H1 (cell line): ENCODE measurements around the gene SLC35D2. TPM values are rescaled to one million over a fixed set of nuclear protein-coding genes. Genes with fewer than 3 reads are reported as not detected.

Experiments used
- CTCF ChIA-PET: fragments of 300-600 bp; sonication (Branson Sonifier 250); formaldehyde crosslinking; loops from one replicate; lab custom pipeline; 2021; ENCODE audit not compliant: partially characterized antibody; lab: Charles Lee
- POLR2A ChIA-PET: fragments of 300-600 bp; sonication (Branson Sonifier 250); formaldehyde crosslinking; loops from one replicate; lab custom pipeline; 2021; ENCODE audit warnings: inconsistent platforms; ENCODE audit not compliant: partially characterized antibody; lab: Charles Lee
- DNase-seq, 2 experiments: peaks; one replicate each; pipeline versions ENCODE4 v3.0.0 to v3.0.0-alpha.2; 2010 to 2022; ENCODE audit warnings: low spot score in 2 of 2, low read depth in 1 of 2, mixed read lengths in 1 of 2
- FAIRE-seq: peaks from 2 replicates; lab custom pipeline; 2011; peaks lifted over from hg19 to GRCh38; lab: Jason Lieb, UNC
- H2AFZ ChIP-seq: 2 replicates; pipeline ENCODE4 v1.8.1; 2012; ENCODE audit warnings: low read length, inconsistent platforms
- H2AK5ac ChIP-seq: 2 replicates; pipeline ENCODE4 v1.6.1; 2013; ENCODE audit warnings: low read depth, low read length
- H2BK120ac ChIP-seq: replicated peaks from 2 replicates; pipeline ENCODE3; 2013; ENCODE audit warnings: low read depth, low read length, inconsistent platforms
- H2BK12ac ChIP-seq: 2 replicates; pipeline ENCODE4 v1.6.1; 2013; ENCODE audit warnings: low read depth, low read length
- H2BK15ac ChIP-seq: 2 replicates; pipeline ENCODE4 v1.6.1; 2013; ENCODE audit warnings: low read length
- H2BK20ac ChIP-seq: 2 replicates; pipeline ENCODE4 v1.6.1; 2013; ENCODE audit warnings: low read length
- H2BK5ac ChIP-seq: 2 replicates; pipeline ENCODE4 v1.6.1; 2013; ENCODE audit warnings: low read depth, low read length
- H3K14ac ChIP-seq: 2 replicates; pipeline ENCODE4 v1.6.1; 2013; ENCODE audit warnings: inconsistent platforms; ENCODE audit not compliant: insufficient read length
- H3K18ac ChIP-seq: 2 replicates; pipeline ENCODE4 v1.6.1; 2013; ENCODE audit warnings: low read length; ENCODE audit errors: extremely low read depth
- H3K23ac ChIP-seq: 2 replicates; pipeline ENCODE4 v1.6.1; 2013; ENCODE audit warnings: inconsistent platforms; ENCODE audit not compliant: insufficient read length
- H3K23me2 ChIP-seq: 2 replicates; pipeline ENCODE4 v1.6.1; 2013; ENCODE audit warnings: low read depth, low read length
- H3K27ac ChIP-seq: 2 replicates; pipeline ENCODE4 v1.6.1; 2011; ENCODE audit warnings: low read depth, low read length, inconsistent platforms
- H3K27me3 ChIP-seq, 4 experiments: replicated peaks in 1 of 4; 1 replicate in 1 of 4; 2 replicates in 3 of 4; pipeline versions ENCODE4 v1.6.1 to v1.8.1; 2011 to 2013; ENCODE audit warnings: low read length in 3 of 4, mild to moderate bottlenecking in 3 of 4, inconsistent platforms in 2 of 4, mixed read lengths in 2 of 4, moderate library complexity in 1 of 4; ENCODE audit not compliant: control insufficient read depth in 3 of 4, insufficient read depth in 3 of 4; ENCODE audit errors: extremely low read depth in 1 of 4
- H3K36me3 ChIP-seq, 4 experiments: 2 replicates each; pipeline versions ENCODE4 v1.6.1 to v1.8.1; 2011 to 2013; ENCODE audit warnings: mild to moderate bottlenecking in 4 of 4, low read length in 3 of 4, moderate library complexity in 2 of 4, control low read depth in 1 of 4, inconsistent platforms in 1 of 4; ENCODE audit not compliant: insufficient read depth in 4 of 4, control insufficient read depth in 2 of 4
- H3K4ac ChIP-seq: replicated peaks from 2 replicates; pipeline ENCODE3; 2013; ENCODE audit warnings: low read length, low read depth, mixed read lengths, inconsistent platforms; ENCODE audit not compliant: insufficient read length
- H3K4me1 ChIP-seq, 4 experiments: replicated peaks in 1 of 4; 1 replicate in 1 of 4; 2 replicates in 3 of 4; pipeline versions ENCODE4 v1.6.1 to v1.8.1; 2011 to 2013; ENCODE audit warnings: low read length in 3 of 4, inconsistent platforms in 2 of 4, mixed read lengths in 1 of 4; ENCODE audit not compliant: insufficient read depth in 4 of 4, control insufficient read depth in 3 of 4
- H3K4me2 ChIP-seq, 2 experiments: 2 replicates each; pipeline versions ENCODE4 v1.6.1 to v1.8.1; 2011 to 2013; ENCODE audit warnings: low read depth in 2 of 2, low read length in 2 of 2, control low read depth in 1 of 2, inconsistent platforms in 1 of 2, mild to moderate bottlenecking in 1 of 2; ENCODE audit not compliant: insufficient read depth in 1 of 2
- H3K4me3 ChIP-seq, 4 experiments: fragments of 200-600, 300-600 bp in 1 of 4; sonication (generic), shearing (Covaris generic), sonication (Bioruptor Twin) in 1 of 4; 2 replicates each; pipeline versions ENCODE4 v1.5.1 to v1.8.1; 2011 to 2016; ENCODE audit warnings: low read length in 4 of 4, low read depth in 3 of 4, control low read depth in 2 of 4, inconsistent platforms in 2 of 4, mild to moderate bottlenecking in 2 of 4, mixed read lengths in 1 of 4, moderate library complexity in 1 of 4; ENCODE audit not compliant: insufficient read depth in 2 of 4; ENCODE audit errors: extremely low read depth in 1 of 4
- H3K56ac ChIP-seq: replicated peaks from 2 replicates; pipeline ENCODE3; 2013; ENCODE audit warnings: low read depth, mild to moderate bottlenecking, mixed read lengths, low read length, inconsistent platforms; ENCODE audit not compliant: insufficient read length
- H3K79me1 ChIP-seq: 2 replicates; pipeline ENCODE4 v1.6.1; 2013; ENCODE audit warnings: low read depth, low read length, control low read depth
- H3K79me2 ChIP-seq, 2 experiments: 2 replicates each; pipeline versions ENCODE4 v1.6.1 to v1.8.1; 2012 to 2013; ENCODE audit warnings: low read length in 2 of 2, mild to moderate bottlenecking in 2 of 2, inconsistent platforms in 1 of 2; ENCODE audit not compliant: insufficient read depth in 2 of 2, control insufficient read depth in 1 of 2
- H3K9ac ChIP-seq, 4 experiments: replicated peaks in 1 of 4; 1 replicate in 1 of 4; 2 replicates in 3 of 4; pipeline versions ENCODE4 v1.6.1 to v1.8.1; 2011 to 2013; ENCODE audit warnings: low read depth in 3 of 4, low read length in 3 of 4, control low read depth in 2 of 4, mild to moderate bottlenecking in 2 of 4, moderate library complexity in 2 of 4, inconsistent platforms in 1 of 4; ENCODE audit errors: extremely low read depth in 1 of 4
- H3K9me3 ChIP-seq, 2 experiments: 2 replicates each; pipeline versions ENCODE4 v1.6.1 to v1.8.1; 2012 to 2013; ENCODE audit warnings: mild to moderate bottlenecking in 2 of 2, moderate library complexity in 2 of 2, control low read depth in 1 of 2, inconsistent platforms in 1 of 2, low read depth in 1 of 2, low read length in 1 of 2, mixed read lengths in 1 of 2; ENCODE audit not compliant: insufficient read depth in 2 of 2
- H4K20me1 ChIP-seq, 2 experiments: replicated peaks in 1 of 2; 2 replicates each; pipeline versions ENCODE3 to v1.8.1; 2011 to 2013; ENCODE audit warnings: inconsistent platforms in 2 of 2, low read length in 2 of 2, mild to moderate bottlenecking in 1 of 2; ENCODE audit not compliant: insufficient read depth in 2 of 2, control insufficient read depth in 1 of 2
- H4K5ac ChIP-seq: 2 replicates; pipeline ENCODE4 v1.6.1; 2013; ENCODE audit warnings: low read length, low read depth, mixed read lengths, inconsistent platforms; ENCODE audit not compliant: insufficient read length
- H4K8ac ChIP-seq: 2 replicates; pipeline ENCODE4 v1.8.0; 2013; ENCODE audit warnings: mild to moderate bottlenecking, moderate library complexity, low read length, inconsistent platforms; ENCODE audit not compliant: insufficient read depth; ENCODE audit errors: extremely low read depth
- H4K91ac ChIP-seq: replicated peaks from 2 replicates; pipeline ENCODE3; 2013; ENCODE audit warnings: low read length, mixed read lengths, inconsistent platforms; ENCODE audit not compliant: insufficient read length
- POU5F1 ChIP-seq: IDR thresholded peaks from 2 replicates; pipeline ENCODE4 v1.6.1; 2011; ENCODE audit warnings: low read depth, mild to moderate bottlenecking, low read length, moderate library complexity
- USF2 ChIP-seq: IDR thresholded peaks from 2 replicates; pipeline ENCODE4 v1.6.1; 2011; ENCODE audit warnings: low read length, improper control_type of control experiment
- polyA plus RNA-seq, 7 experiments: library from polyadenylated mRNA; depleted of rRNA in 3 of 7; stranded (reverse) in 5 of 7; unstranded in 2 of 7; fragments of >200 nt in 5 of 7; fragments of 200-250 nt in 2 of 7; gene quantifications; 1 replicate in 5 of 7; 2 replicates in 1 of 7; 4 replicates in 1 of 7; pipeline versions ENCODE4 v1.2.1 to v1.2.3, GENCODE V29; 2011 to 2013; ENCODE audit warnings: missing spikeins in 2 of 7, mixed read lengths in 2 of 7
- total RNA-seq: library from RNA; stranded (reverse); fragmentation: NEBNext Ultra II Directional; extraction: Animal tissue kit (Norgen Biotek cat#: 25700); gene quantifications from 2 replicates; pipeline ENCODE4 v1.2.1, GENCODE V29; 2021

The SLC35D2 gene
- total and polyA plus RNA-seq, 2 of the 8 experiments (the other 6 are each of a cell fraction or from before 2014, with no cell fraction given): 9.6 to 11.5 TPM

GRCh38 chr9:96323169-96323568, 60.3 kb downstream of the SLC35D2 start:
- FAIRE-seq: no peak
- H3K79me1 ChIP-seq: no peaks in the 10 kb centered on the region
- H3K14ac ChIP-seq: no peak overlapping the region
- H4K91ac ChIP-seq: no peak overlapping the region
- no peak overlapping the region for H3K4me2 ChIP-seq
- no peak overlapping the region for H4K8ac ChIP-seq
- CTCF ChIA-PET: interaction anchor here (0.5 to 1.0 kb wide), 3 partner anchors 14 to 19 kb away, joined by 3 to 4 read pairs (median 3); no protein-coding TSS in a partner anchor
- no peaks in the 10 kb centered on the region for H3K23me2 ChIP-seq
- H3K18ac ChIP-seq: no peak overlapping the region
- H3K36me3 ChIP-seq: no peaks in the 10 kb centered on the region
- H3K79me2 ChIP-seq: no peaks in the 10 kb centered on the region
- peaks cover 0 to 10% (median 6%) of the 10 kb centered on the region in 4 experiments; a peak in 4 of 7 replicates for H3K4me1 ChIP-seq
- no peak overlapping the region for H4K5ac ChIP-seq
- no peak overlapping the region for H3K23ac ChIP-seq
- no peak overlapping the region for H3K27ac ChIP-seq
- no peak overlapping the region for H2AFZ ChIP-seq
- no peak overlapping the region for H3K4me3 ChIP-seq
- POLR2A ChIA-PET: no interaction called here
- H2BK20ac ChIP-seq: no peak overlapping the region
- no peak overlapping the region for H2BK120ac ChIP-seq
- H3K9me3 ChIP-seq: no peaks in the 10 kb centered on the region
- H3K56ac ChIP-seq: no peak overlapping the region
- no peak overlapping the region for H2AK5ac ChIP-seq
- no peak overlapping the region for H3K9ac ChIP-seq
- no peaks in the 10 kb centered on the region for H4K20me1 ChIP-seq
- H2BK12ac ChIP-seq: no peak overlapping the region
- TF ChIP-seq USF2 (no peak), POU5F1 (no peak)
- no peaks in the 10 kb centered on the region for H3K27me3 ChIP-seq
- H3K4ac ChIP-seq: no peak overlapping the region
- no peak overlapping the region for H2BK5ac ChIP-seq
- no peak for DNase-seq
- no peak overlapping the region for H2BK15ac ChIP-seq
